ENCODE measurements around the gene ACSL6.

The ACSL6 gene

GRCh38 chr5:132046880-132047299 lies 35.4 kb upstream of the ACSL6 start:
- DNase-seq = no peak

DNA sequence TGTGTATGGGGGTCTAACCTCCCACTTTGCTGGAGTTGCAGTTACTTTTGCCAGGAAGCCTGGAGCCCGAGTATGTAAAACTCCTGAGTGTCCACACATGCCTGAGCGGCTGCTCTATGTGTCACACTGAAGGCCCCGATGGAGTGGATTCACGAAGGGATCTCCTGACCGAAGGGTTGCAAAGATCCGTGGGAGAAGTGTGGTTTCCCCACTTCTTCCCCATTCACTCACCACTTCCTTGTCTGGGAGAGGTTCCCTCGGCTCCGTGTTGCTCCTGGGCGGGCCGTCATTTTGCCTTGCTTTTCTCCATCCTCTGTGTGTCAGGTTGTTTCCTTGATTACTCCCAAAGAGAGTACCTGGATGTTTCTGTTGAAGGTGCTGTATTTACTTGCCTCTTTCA lies 32.7 kb upstream of the ACSL6 start:
- no peak for DNase-seq

GRCh38 chr5:132037353-132037752 lies 25.9 kb upstream of the ACSL6 start:
- no peak for DNase-seq

DNA sequence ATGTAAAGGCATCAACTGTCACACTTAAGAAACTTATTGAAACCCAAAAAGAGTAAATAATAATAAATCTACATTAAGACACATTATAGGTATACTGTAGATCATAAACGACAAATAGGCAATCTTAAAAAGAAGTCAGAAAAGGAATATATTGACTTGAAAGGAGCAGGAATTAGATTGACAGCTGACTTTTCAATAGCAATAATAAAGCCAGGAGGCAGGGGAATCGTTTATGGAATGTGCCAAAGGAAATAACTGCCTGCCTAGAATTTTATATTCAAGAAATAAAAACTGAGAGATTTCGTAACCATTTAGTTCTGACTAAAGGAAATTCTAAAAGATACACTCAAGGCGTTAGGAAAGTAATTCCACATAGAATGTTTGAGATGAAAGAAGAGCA lies 21.7 kb upstream of the ACSL6 start:
- no peak for DNase-seq

- DNase-seq = no peak
Observed at GRCh38 chr5:132032196-132032595, 20.7 kb upstream of the ACSL6 start.

DNA sequence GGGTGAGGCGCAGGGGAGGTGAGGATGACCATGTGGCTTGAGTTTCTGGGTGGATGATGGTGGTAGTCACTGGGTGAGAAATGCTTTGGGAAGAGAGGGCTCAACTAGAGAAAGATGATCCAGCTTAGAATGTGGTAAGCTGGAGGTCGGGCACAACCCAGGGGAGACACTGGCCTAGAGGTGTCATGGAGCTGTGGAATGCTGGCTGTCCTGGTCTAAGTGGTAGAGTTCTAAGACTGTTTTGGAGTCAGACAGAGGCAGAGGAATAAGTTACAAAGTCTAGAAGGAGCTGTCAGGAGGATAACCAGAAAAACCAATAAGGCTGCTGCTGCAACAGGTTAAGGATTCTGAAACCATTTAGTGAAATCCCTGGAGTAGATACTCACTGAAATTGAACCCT lies 19.2 kb upstream of the ACSL6 start:
- DNase-seq = no peak

GRCh38 chr5:132029609-132030330 lies 18.3 kb upstream of the ACSL6 start:
- no peak for DNase-seq

- DNase-seq = no peak
Observed at GRCh38 chr5:132027027-132027426, 15.6 kb upstream of the ACSL6 start.

DNA sequence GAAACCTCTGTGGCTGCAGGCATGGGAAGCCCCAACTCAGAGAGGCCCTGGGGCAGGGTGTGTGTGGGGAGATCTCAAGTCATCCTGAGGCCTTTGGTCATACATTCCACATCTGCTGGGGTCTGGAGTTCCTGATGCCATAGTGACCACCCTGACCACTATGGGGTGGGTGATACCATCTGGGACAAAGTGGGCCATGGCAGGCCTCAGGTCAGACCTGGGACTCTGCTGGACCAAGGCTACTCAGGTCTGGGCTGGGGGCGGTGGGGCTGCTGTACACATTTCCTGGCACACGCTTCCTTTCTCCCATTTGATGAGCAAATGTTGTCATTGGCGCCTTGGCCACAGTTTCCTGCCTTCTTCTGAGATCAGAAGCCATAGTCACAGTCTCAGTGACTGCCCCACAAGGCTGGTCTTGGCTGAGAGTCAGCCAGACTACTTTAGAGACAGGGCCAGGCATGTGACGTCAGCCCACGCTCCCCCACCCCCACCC lies 15.1 kb upstream of the ACSL6 start:
- no peak for DNase-seq

GRCh38 chr5:132025403-132025971 lies 14.0 kb upstream of the ACSL6 start:
- no peak for DNase-seq

DNA sequence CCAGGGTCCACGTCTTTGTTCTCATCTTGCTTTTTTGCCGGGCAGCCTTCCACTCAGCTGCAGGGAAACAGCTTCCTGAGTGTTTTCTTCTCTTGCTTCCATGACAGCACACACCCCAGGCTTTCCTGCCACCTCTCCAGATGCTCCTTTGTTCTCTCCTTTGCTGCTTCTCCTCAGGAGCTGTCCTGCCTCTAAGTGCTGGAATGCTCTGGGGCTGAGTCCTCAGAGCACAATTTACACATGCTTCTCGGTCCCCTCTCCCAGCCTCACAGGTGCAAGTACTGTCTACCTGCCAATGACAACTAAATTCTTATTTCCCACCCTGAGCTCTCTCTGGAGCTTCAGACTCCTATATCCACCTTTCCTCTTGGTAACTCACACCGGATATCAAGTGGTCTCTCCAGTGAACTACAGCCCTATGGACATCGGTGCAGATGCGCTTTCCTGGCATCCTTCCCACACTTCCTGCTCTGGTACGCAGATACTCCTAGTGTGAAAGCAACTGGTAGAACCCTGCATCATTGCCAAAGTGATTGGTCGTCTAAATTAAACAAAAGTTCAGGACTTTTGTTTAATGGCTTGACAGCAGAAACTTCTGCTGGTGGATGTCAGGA lies 13.4 kb upstream of the ACSL6 start:
- no peak for DNase-seq

GRCh38 chr5:132024117-132024435 lies 12.6 kb upstream of the ACSL6 start:
- no peak for DNase-seq

DNA sequence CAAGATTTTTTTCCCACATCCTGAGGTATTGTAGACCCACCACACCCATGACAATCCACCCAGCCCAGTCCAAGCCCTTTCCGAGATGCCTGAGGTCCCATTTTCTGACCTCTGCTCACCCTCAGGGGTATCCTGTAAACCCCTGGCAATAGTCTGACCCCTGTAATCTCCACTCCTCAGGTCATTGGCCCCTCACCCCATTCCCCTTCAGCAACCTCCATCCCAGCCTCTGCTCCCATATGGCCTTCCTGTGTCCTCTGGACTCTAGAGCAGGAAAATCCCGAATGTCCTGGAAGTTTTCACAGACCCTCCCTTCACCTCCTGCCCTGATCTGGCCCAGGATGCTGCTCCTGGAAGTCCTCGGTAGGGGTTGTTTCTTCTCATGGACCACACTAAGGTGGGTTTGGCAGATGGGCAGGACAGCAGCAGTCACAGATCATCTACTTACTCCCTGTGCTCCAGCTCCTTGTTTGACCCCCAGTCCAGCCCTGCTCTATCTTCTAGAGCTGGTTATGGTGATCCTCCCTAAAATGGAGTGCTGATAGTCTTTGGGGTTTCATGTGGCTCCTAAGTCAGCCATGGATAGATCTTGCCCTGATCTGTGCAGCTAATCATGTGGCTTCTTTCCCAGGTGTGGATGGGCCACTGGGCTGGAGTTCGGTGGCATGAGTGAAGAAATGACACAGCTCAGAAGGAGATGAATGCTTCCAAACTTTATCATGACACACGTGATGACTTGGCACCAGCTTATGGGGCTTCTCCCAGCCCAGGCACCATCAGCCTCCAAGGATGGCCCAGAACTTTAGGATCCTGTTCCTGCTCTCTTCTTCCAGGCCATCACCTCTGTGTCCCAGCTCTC lies 12.0 kb upstream of the ACSL6 start:
- DNase-seq = no peak

GRCh38 chr5:132022737-132023136 lies 11.3 kb upstream of the ACSL6 start:
- no peak for DNase-seq

GRCh38 chr5:132021654-132022053 lies 10.2 kb upstream of the ACSL6 start:
- no peak for DNase-seq

- DNase-seq = no peak
Observed at GRCh38 chr5:132020568-132021339, 9.3 kb upstream of the ACSL6 start.

DNA sequence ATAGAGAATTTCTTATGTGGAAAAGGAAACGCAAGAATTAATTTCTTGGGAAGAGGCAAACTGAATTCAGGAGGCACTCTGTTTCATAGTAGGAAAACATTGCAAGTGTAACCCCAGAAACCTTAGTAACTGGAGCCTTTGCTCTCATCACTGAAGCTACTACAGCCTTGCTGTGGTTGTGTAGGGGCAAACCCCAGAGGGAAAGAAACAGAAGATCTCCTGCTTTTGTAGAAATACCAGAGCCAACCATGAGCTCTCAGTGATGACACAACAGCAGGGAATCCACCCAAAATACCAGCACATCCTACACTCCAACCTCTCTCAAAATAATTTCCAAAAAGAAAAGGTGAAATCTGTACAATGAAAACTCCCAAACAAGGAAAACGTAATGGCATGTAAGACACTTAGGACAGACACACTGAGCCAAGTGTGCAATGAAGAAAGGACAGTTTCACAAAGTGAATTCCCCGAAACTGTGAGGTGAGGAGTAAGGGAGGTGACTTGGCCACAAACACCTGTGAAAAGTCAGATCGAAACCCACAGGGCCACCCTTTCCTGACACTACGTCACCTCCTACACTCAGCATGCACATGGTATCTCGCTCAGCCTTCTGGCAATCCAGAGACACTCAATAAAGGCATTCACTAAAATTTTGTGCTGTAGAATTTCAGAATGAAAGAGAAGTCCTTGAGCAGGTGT lies 8.5 kb upstream of the ACSL6 start:
- no peak for DNase-seq

DNA sequence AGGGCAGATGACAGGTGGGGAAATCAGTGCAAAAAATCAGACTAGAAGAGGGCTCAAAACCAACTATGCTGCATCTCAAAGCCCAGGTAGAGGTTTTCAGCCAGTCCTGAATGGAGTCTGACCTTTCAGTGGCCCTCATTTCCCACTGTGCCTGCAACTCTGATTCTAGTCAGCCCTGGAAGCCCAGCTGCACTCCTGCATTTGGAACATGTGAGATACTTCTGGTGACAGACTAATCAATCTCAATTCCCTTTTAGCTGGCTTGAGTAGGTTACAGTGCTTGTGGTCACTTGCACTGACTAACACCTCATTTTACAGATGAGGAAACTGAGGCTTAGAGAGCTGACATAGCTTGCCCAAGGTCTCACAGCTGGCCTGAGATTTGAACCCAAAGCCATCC lies 7.9 kb upstream of the ACSL6 start:
- DNase-seq = no peak

GRCh38 chr5:132017738-132018625 lies 6.5 kb upstream of the ACSL6 start:
- no peak for DNase-seq

- no peak for DNase-seq
Observed at GRCh38 chr5:132017316-132017715, 5.9 kb upstream of the ACSL6 start.

GRCh38 chr5:132016721-132017250 lies 5.3 kb upstream of the ACSL6 start:
- DNase-seq = no peak
